A549 treated with RU486 at 1 μM for 4 hours (cell line): ENCODE results near the gene NRSN1. TPM values are rescaled to one million over a fixed set of nuclear protein-coding genes. Genes with fewer than 3 reads are reported as not detected.

Experiments used
- total RNA-seq: library from RNA; stranded (reverse); fragments of 200-300 nt; extraction: Qiagen RNA extraction; gene quantifications from 5 replicates; pipeline ENCODE4 v1.2.3, GENCODE V29; 2022; ENCODE audit warnings: low read depth

NRSN1 gene, protein sequence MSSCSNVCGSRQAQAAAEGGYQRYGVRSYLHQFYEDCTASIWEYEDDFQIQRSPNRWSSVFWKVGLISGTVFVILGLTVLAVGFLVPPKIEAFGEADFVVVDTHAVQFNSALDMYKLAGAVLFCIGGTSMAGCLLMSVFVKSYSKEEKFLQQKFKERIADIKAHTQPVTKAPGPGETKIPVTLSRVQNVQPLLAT
- not detected in 5 replicates for total RNA-seq

GRCh38 chr6:24125980-24126379, at the start of gene NRSN1:
NRSN1 (plus strand) TSS chr6:24126215; CDS start chr6:24134328, 8,113 bp downstream.

Other genes starting within 250 kb of the NRSN1 start
- gene DCDC2, start 231.8 kb downstream of the NRSN1 start, total RNA-seq = 3.0 to 4.3 TPM (median 3.3 TPM) in 5 replicates